Measurements from ENCODE around the gene COX20. TPM values are rescaled to one million over a fixed set of nuclear protein-coding genes. Genes with fewer than 3 reads are reported as not detected.

COX20 gene
- total and polyA plus RNA-seq, 10 of the 15 experiments (the other 5 are each of a cell fraction or from before 2014, with no cell fraction given): 22.8 to 112 (median 52.7) TPM

- no peak for TF ChIP-seq HSF1 (IDR thresholded peaks at IDR 0.05; ENCODE audit: low read depth, low read length)
- no peak for TF ChIP-seq HDGF (IDR thresholded peaks at IDR 0.05)
Observed at GRCh38 chr1:244821134-244821533, 14.3 kb upstream of the COX20 start (continued).

GRCh38 chr1:244822878-244823277, 12.6 kb upstream of the COX20 start:
- WGBS (ENCODE audit: insufficient coverage, insufficient replicate concordance, low lambda C conversion rate, missing lambda C conversion rate): 59% methylated on average over 11 of the region's 11 CpGs
- no peaks in the 10 kb centered on the region for H3K27me3 ChIP-seq (replicated peaks in 1 of 2; ENCODE audit: control insufficient read depth in 2 of 2, insufficient read depth in 2 of 2, low read length in 1 of 2)
- H3K4me2 ChIP-seq (ENCODE audit: control insufficient read depth, insufficient read depth): no peak overlapping the region
- ATAC-seq: no peak
- ChIA-PET SMC1A (ENCODE audit: uncharacterized antibody, unreplicated experiment) (no interaction called here), CTCF (interaction anchor here (0.6 kb wide), 2 partner anchors 27 to 222 kb away, joined by 3 read pairs; no protein-coding TSS in a partner anchor), POLR2A (no interaction called here), RAD21 (ENCODE audit: unreplicated experiment) (no interaction called here)
- no peak for FAIRE-seq
- BruUV-seq (replicated peaks): no TSS peak
- intact Hi-C loops (cut with micrococcal nuclease; ENCODE audit: unreplicated experiment) (no loop called here), in situ Hi-C loops (cut with MboI) (no loop called here)
- no peaks in the 10 kb centered on the region for H3K36me3 ChIP-seq (ENCODE audit: control insufficient read depth in 2 of 2, insufficient read depth in 2 of 2, low read length in 1 of 2)
- no peak overlapping the region for H3K27ac ChIP-seq (ENCODE audit: control insufficient read depth, insufficient read depth)
- H3K9ac ChIP-seq (ENCODE audit: control insufficient read depth, insufficient read depth, low read length): no peak overlapping the region
- H3K4me1 ChIP-seq (ENCODE audit: control insufficient read depth, insufficient read depth, low read length): no peaks in the 10 kb centered on the region
- no peaks in the 10 kb centered on the region for H4K20me1 ChIP-seq (ENCODE audit: control insufficient read depth, insufficient read depth)
- H3K9me3 ChIP-seq (replicated peaks; ENCODE audit: control insufficient read depth, insufficient read depth, low read length): no peaks in the 10 kb centered on the region
- no peak for DNase-seq (ENCODE audit: low read depth, low spot score)
- H3K79me2 ChIP-seq (ENCODE audit: control insufficient read depth, insufficient read depth, low read length): no peaks in the 10 kb centered on the region
- H3K4me3 ChIP-seq: no peak overlapping the region
- H2AFZ ChIP-seq (ENCODE audit: control insufficient read depth, low read depth, low read length): no peak overlapping the region
- TF ChIP-seq SRF (IDR thresholded peaks at IDR 0.05; ENCODE audit: low read depth in 2 of 2, low read length in 2 of 2): no peak
- TF ChIP-seq SMARCA5 (IDR thresholded peaks at IDR 0.05): no peak
- no peak for TF ChIP-seq IRF3 (IDR thresholded peaks at IDR 0.05)
- TF ChIP-seq CREB1 (IDR thresholded peaks at IDR 0.05; ENCODE audit: low read depth): no peak
- TF ChIP-seq ZBTB40 (IDR thresholded peaks at IDR 0.05; ENCODE audit: borderline replicate concordance): no peak
- no peak for TF ChIP-seq SIX5 (IDR thresholded peaks at IDR 0.05; ENCODE audit: low read depth, low read length, severe bottlenecking)
- no peak for TF ChIP-seq NKRF (conservative IDR thresholded peaks at IDR 0.05)
- no peak for TF ChIP-seq TAF1 (IDR thresholded peaks at IDR 0.05; ENCODE audit: borderline replicate concordance, low read depth, low read length)
- TF ChIP-seq RAD51 (IDR thresholded peaks at IDR 0.05): no peak
- TF ChIP-seq ZNF622 (IDR thresholded peaks at IDR 0.05): no peak
- no peak for TF ChIP-seq NFIC (IDR thresholded peaks at IDR 0.05; ENCODE audit: low read depth, low read length)
- TF ChIP-seq MEF2B (IDR thresholded peaks at IDR 0.05; ENCODE audit: partially characterized antibody, poor library complexity, severe bottlenecking): no peak
- TF ChIP-seq MAX (IDR thresholded peaks at IDR 0.05; ENCODE audit: low read depth, low read length): no peak
- no peak for TF ChIP-seq ZBED1 (IDR thresholded peaks at IDR 0.05; ENCODE audit: borderline replicate concordance)
